HEK293 (cell line): ENCODE results near the gene TMEM119.

Source experiments
- CTCF ChIA-PET: fragments of 350-600 bp; formaldehyde crosslinking; extraction: SDS; loops from one replicate; lab custom pipeline; 2021; ENCODE audit warnings: antibody characterized with exemption; lab: Yijun Ruan, JAX
- POLR2A ChIA-PET: fragments of 300-600 bp; formaldehyde crosslinking; extraction: SDS; loops from one replicate; lab custom pipeline; 2020; ENCODE audit warnings: antibody characterized with exemption, inconsistent platforms; lab: Yijun Ruan, JAX
- H3K27ac ChIP-seq: fragments of 200-500 bp; sonication (Bioruptor generic); 2 replicates; pipeline ENCODE4 v1.5.1; 2014; ENCODE audit warnings: low read depth, low read length, control low read depth, inconsistent platforms; ENCODE audit errors: extremely low read depth
- H3K36me3 ChIP-seq, 2 experiments: fragments of 200-500 bp in 1 of 2; sonication (Bioruptor generic) in 1 of 2; 1 replicate in 1 of 2; 2 replicates in 1 of 2; pipeline ENCODE4 v1.5.1; 2014 to 2017; ENCODE audit warnings: inconsistent platforms in 2 of 2, low read length in 2 of 2; ENCODE audit not compliant: control insufficient read depth in 2 of 2, insufficient read depth in 1 of 2
- H3K4me1 ChIP-seq: fragments of 200-500 bp; sonication (Bioruptor generic); 2 replicates; pipeline ENCODE4 v1.5.1; 2014; ENCODE audit warnings: mild to moderate bottlenecking, low read length, inconsistent platforms; ENCODE audit not compliant: control insufficient read depth, insufficient read depth
- H3K4me3 ChIP-seq: 2 replicates; pipeline ENCODE4 v1.5.1; 2011; ENCODE audit warnings: low read depth, mild to moderate bottlenecking, control low read depth, low read length, moderate library complexity
- H3K9me3 ChIP-seq: fragments of 200-500 bp; sonication (Bioruptor generic); 2 replicates; pipeline ENCODE4 v1.5.1; 2014; ENCODE audit warnings: low read depth, low read length, inconsistent platforms; ENCODE audit not compliant: control insufficient read depth, insufficient read depth
- GLI2 ChIP-seq: fragments of 450-650 bp; formaldehyde crosslinking; IDR thresholded peaks from 2 replicates; pipeline ENCODE4; 2017; ENCODE audit warnings: missing biosample characterization, missing genetic modification characterization, low read depth, borderline replicate concordance
- GLIS2 ChIP-seq: fragments of 450-650 bp; formaldehyde crosslinking; IDR thresholded peaks from 2 replicates; pipeline ENCODE4 v1.5.1; 2016; ENCODE audit warnings: missing biosample characterization, missing genetic modification characterization
- INSM2 ChIP-seq: fragments of 450-650 bp; formaldehyde crosslinking; IDR thresholded peaks from 2 replicates; pipeline ENCODE4 v1.5.1; 2016; ENCODE audit warnings: missing biosample characterization, missing genetic modification characterization
- SCRT2 ChIP-seq: fragments of 450-650 bp; formaldehyde crosslinking; IDR thresholded peaks from 2 replicates; pipeline ENCODE4 v1.5.1; 2016; ENCODE audit warnings: missing biosample characterization, missing genetic modification characterization
- SETDB1 ChIP-seq: IDR thresholded peaks from one replicate; pipeline ENCODE4 v1.6.1; 2017; ENCODE audit warnings: mild to moderate bottlenecking, low read length, moderate library complexity, mixed read lengths; ENCODE audit not compliant: insufficient read length
- SP7 ChIP-seq: fragments of 450-650 bp; formaldehyde crosslinking; IDR thresholded peaks from 2 replicates; pipeline ENCODE4 v1.5.1; 2016; ENCODE audit warnings: missing biosample characterization, missing genetic modification characterization
- YY1 ChIP-seq: fragments of 450-650 bp; formaldehyde crosslinking; IDR thresholded peaks from 2 replicates; pipeline ENCODE4 v1.5.1; 2018; ENCODE audit warnings: missing biosample characterization, missing genetic modification characterization
- ZBTB26 ChIP-seq: fragments of 450-650 bp; formaldehyde crosslinking; optimal IDR thresholded peaks from 2 replicates; pipeline ENCODE3; 2016; ENCODE audit warnings: missing biosample characterization, mild to moderate bottlenecking, missing genetic modification characterization
- ZNF121 ChIP-seq: fragments of 450-650 bp; formaldehyde crosslinking; IDR thresholded peaks from 2 replicates; pipeline ENCODE4 v1.5.1; 2016; ENCODE audit warnings: missing biosample characterization, missing genetic modification characterization
- ZNF140 ChIP-seq: fragments of 450-650 bp; formaldehyde crosslinking; IDR thresholded peaks from 2 replicates; pipeline ENCODE4 v1.5.1; 2016; ENCODE audit warnings: missing biosample characterization, missing genetic modification characterization
- ZNF169 ChIP-seq: fragments of 450-650 bp; formaldehyde crosslinking; IDR thresholded peaks from 2 replicates; pipeline ENCODE4 v1.5.1; 2016; ENCODE audit warnings: missing biosample characterization, missing genetic modification characterization
- ZNF184 ChIP-seq: fragments of 450-650 bp; IDR thresholded peaks from 2 replicates; pipeline ENCODE4 v1.5.1; 2018; ENCODE audit warnings: missing biosample characterization, mild to moderate bottlenecking, missing genetic modification characterization
- ZNF24 ChIP-seq: fragments of 450-650 bp; formaldehyde crosslinking; IDR thresholded peaks from 2 replicates; pipeline ENCODE4 v1.5.1; 2016; ENCODE audit warnings: missing biosample characterization, missing genetic modification characterization
- ZNF280D ChIP-seq: fragments of 450-650 bp; formaldehyde crosslinking; IDR thresholded peaks from 2 replicates; pipeline ENCODE4 v1.5.1; 2016; ENCODE audit warnings: missing biosample characterization, missing genetic modification characterization
- ZNF488 ChIP-seq: fragments of 450-650 bp; formaldehyde crosslinking; IDR thresholded peaks from 2 replicates; pipeline ENCODE4 v1.5.1; 2016; ENCODE audit warnings: missing biosample characterization, missing genetic modification characterization
- ZNF510 ChIP-seq: fragments of 450-650 bp; formaldehyde crosslinking; IDR thresholded peaks from 2 replicates; pipeline ENCODE4 v1.5.1; 2018; ENCODE audit warnings: mild to moderate bottlenecking, missing genetic modification characterization, missing biosample characterization; ENCODE audit not compliant: insufficient replicate concordance
- ZNF514 ChIP-seq: fragments of 450-650 bp; formaldehyde crosslinking; IDR thresholded peaks from 2 replicates; pipeline ENCODE4 v1.5.1; 2016; ENCODE audit warnings: missing biosample characterization, missing genetic modification characterization
- ZNF518A ChIP-seq: fragments of 450-650 bp; formaldehyde crosslinking; conservative IDR thresholded peaks from 2 replicates; pipeline ENCODE4 v1.5.1; 2016; ENCODE audit warnings: low read depth, missing biosample characterization, missing genetic modification characterization
- ZNF791 ChIP-seq: fragments of 450-650 bp; formaldehyde crosslinking; IDR thresholded peaks from 2 replicates; pipeline ENCODE4 v1.5.1; 2016; ENCODE audit warnings: missing biosample characterization, missing genetic modification characterization
- ZSCAN23 ChIP-seq: fragments of 450-650 bp; formaldehyde crosslinking; IDR thresholded peaks from 2 replicates; pipeline ENCODE4 v1.5.1; 2016; ENCODE audit warnings: missing biosample characterization, missing genetic modification characterization
- ZSCAN5A ChIP-seq: fragments of 450-650 bp; formaldehyde crosslinking; IDR thresholded peaks from 2 replicates; pipeline ENCODE4 v1.5.1; 2016; ENCODE audit warnings: missing biosample characterization, missing genetic modification characterization

TMEM119 gene

GRCh38 chr12:108616359-108616758, 18.5 kb upstream of the TMEM119 start:
- TF ChIP-seq ZSCAN23 (tag by site-specific recombination), result no peak
- TF ChIP-seq ZNF791 (tag by site-specific recombination), result no peak
- no peak for TF ChIP-seq ZNF510 (tag by site-specific recombination)
- TF ChIP-seq ZNF514 (tag by site-specific recombination), result no peak
- no peak for TF ChIP-seq ZNF518A (tag by site-specific recombination)
- no peak for TF ChIP-seq GLI2 (tag by site-specific recombination)
- no peak for TF ChIP-seq ZNF121
- no peak for TF ChIP-seq ZBTB26
- TF ChIP-seq ZSCAN5A (tag by site-specific recombination), result no peak
- no peak for TF ChIP-seq ZNF24 (tag by site-specific recombination)
- no peak for TF ChIP-seq SETDB1
- TF ChIP-seq YY1 (tag by site-specific recombination), result no peak
- TF ChIP-seq GLIS2 (tag by site-specific recombination), result no peak
- TF ChIP-seq ZNF140 (tag by site-specific recombination), result no peak
- no peak for TF ChIP-seq ZNF169 (tag by site-specific recombination)
- TF ChIP-seq, all 188 proteins: peak for 0
- H3K27ac ChIP-seq, result no peak overlapping the region
- H3K9me3 ChIP-seq, result no peaks in the 10 kb centered on the region
- H3K36me3 ChIP-seq, result no peaks in the 10 kb centered on the region
- no peaks in the 10 kb centered on the region for H3K4me1 ChIP-seq
- CTCF ChIA-PET, result interaction anchor here (0.9 to 7.2 kb wide), 5 partner anchors 16 to 187 kb away, joined by 3 to 160 read pairs (median 12); no protein-coding TSS in a partner anchor
- H3K4me3 ChIP-seq, result no peak overlapping the region
- POLR2A ChIA-PET, result no interaction called here

GRCh38 chr12:108615918-108616317, 18.0 kb upstream of the TMEM119 start:
- Histone ChIP-seq H3K36me3 (no peaks in the 10 kb centered on the region), H3K27ac (no peak overlapping the region), H3K4me3 (no peak overlapping the region), H3K9me3 (no peaks in the 10 kb centered on the region), H3K4me1 (no peaks in the 10 kb centered on the region)
- CTCF ChIA-PET, result interaction anchor here (0.9 to 7.2 kb wide), 5 partner anchors 15 to 187 kb away, joined by 3 to 160 read pairs (median 11); no protein-coding TSS in a partner anchor
- POLR2A ChIA-PET, result no interaction called here
- no peak for TF ChIP-seq SP7 (tag by site-specific recombination)
- no peak for TF ChIP-seq ZNF488
- no peak for TF ChIP-seq INSM2
- peak; percentile 100 for TF ChIP-seq ZNF184 (tag by site-specific recombination)
- TF ChIP-seq ZNF280D, result 0 out of 2 replicates have a peak, but pooled peaks have one; percentile 72
- TF ChIP-seq SCRT2 (tag by site-specific recombination), result 0 out of 2 replicates have a peak, but pooled peaks have one; percentile 10
